Measurements from ENCODE around the gene SLC1A4. TPM values are rescaled to one million over a fixed set of nuclear protein-coding genes. Genes with fewer than 3 reads are reported as not detected.

SLC1A4 gene
- total and polyA plus RNA-seq, 2 of the 4 experiments (the other 2 are of a cell fraction) = 6.8 to 8.1 TPM

- peaks cover 3% of the 10 kb centered on the region for H3K27me3 ChIP-seq (ENCODE audit: control insufficient read depth, insufficient read depth, low read length)
- ChIA-PET CTCF (no interaction called here), POLR2A (ENCODE audit: unreplicated experiment) (no interaction called here)
- peaks cover 11% of the 10 kb centered on the region for H3K4me1 ChIP-seq (ENCODE audit: control insufficient read depth, insufficient read depth, low read length)
- H2BK5ac ChIP-seq (ENCODE audit: low read depth, low read length, poor library complexity, severe bottlenecking) = no peak overlapping the region
- H3K4me3 ChIP-seq (ENCODE audit: insufficient read depth, low read depth, low read length) = no peak overlapping the region
- no peak overlapping the region for H2AK9ac ChIP-seq (replicated peaks; ENCODE audit: low read depth, low read length, poor library complexity)
- H2AFZ ChIP-seq (replicated peaks; ENCODE audit: low read length, poor library complexity) = no peak overlapping the region
- no peak overlapping the region for H4K5ac ChIP-seq (ENCODE audit: low read depth, low read length)
- no peak overlapping the region for H3K27ac ChIP-seq (ENCODE audit: insufficient read depth, low read length)
- H2AK5ac ChIP-seq (ENCODE audit: low read depth, low read length) = no peak overlapping the region
- no peak overlapping the region for H3K56ac ChIP-seq (ENCODE audit: extremely low read depth, insufficient read depth, low read length)
- H4K8ac ChIP-seq (ENCODE audit: low read depth in 2 of 2, low read length in 2 of 2) = no peak overlapping the region
- ATAC-seq (ENCODE audit: low read depth) (no peak), DNase-seq (no peak)
- no peak overlapping the region for H3K14ac ChIP-seq (replicated peaks; ENCODE audit: low read depth, low read length)
- TF ChIP-seq RAD21 (IDR thresholded peaks at IDR 0.05; ENCODE audit: low read length) = no peak
- TF ChIP-seq MXI1 (IDR thresholded peaks at IDR 0.05; ENCODE audit: borderline replicate concordance, low read depth, low read length) = no peak
- TF ChIP-seq CTCF (conservative IDR thresholded peaks at IDR 0.05; ENCODE audit: low read depth, low read length) = no peak
- TF ChIP-seq MAFK (IDR thresholded peaks at IDR 0.05; ENCODE audit: low read depth, low read length) = no peak
- H4K20me1 ChIP-seq (ENCODE audit: insufficient read depth, low read length) = no peaks in the 10 kb centered on the region
- 95% methylated on average over 4 of the region's 13 CpGs; no CpG with 5 or more reads in 1 of the 2 experiments for WGBS, 2 experiments (ENCODE audit: extremely low coverage in 2 of 2, insufficient read length in 1 of 2)
- 0 out of 2 replicates have a peak, but pooled peaks cover 2% of the 10 kb centered on the region for H3K36me3 ChIP-seq (ENCODE audit: control insufficient read depth, insufficient read depth, low read length)
- in situ Hi-C loops (cut with MboI; ENCODE audit: low sequenced_read_pairs) = loop anchor here (25.0 kb wide), 1 partner anchor 690 kb away; no protein-coding TSS in a partner anchor
- no peak overlapping the region for H3K4me2 ChIP-seq (ENCODE audit: low read depth, low read length)
- no peaks in the 10 kb centered on the region for H3K79me1 ChIP-seq (ENCODE audit: low read depth in 1 of 2, low read length in 2 of 2)
- intact Hi-C loops (cut with micrococcal nuclease) = no loop called here
- BruUV-seq (replicated peaks) = no TSS peak
- H3K18ac ChIP-seq (ENCODE audit: low read depth, low read length) = no peak overlapping the region
- H2BK15ac ChIP-seq (ENCODE audit: low read depth, low read length) = no peak overlapping the region
- no peak overlapping the region for H2BK20ac ChIP-seq (ENCODE audit: low read depth, low read length)
- dilution Hi-C loops (cut with HindIII; ENCODE audit: low sequenced_read_pairs, unreplicated experiment) = no loop called here
- H3K9ac ChIP-seq (ENCODE audit: low read depth, low read length) = no peak overlapping the region
- no peak overlapping the region for H3K23ac ChIP-seq (ENCODE audit: low read depth, low read length)
- no peak overlapping the region; the same call in 1 of the 2 replicates for H4K91ac ChIP-seq (ENCODE audit: insufficient read depth, low read depth, low read length)
- H3K4ac ChIP-seq (ENCODE audit: low read depth, low read length) = no peak overlapping the region
- H2BK120ac ChIP-seq (ENCODE audit: low read depth, low read length) = no peak overlapping the region
- H3K9me3 ChIP-seq (ENCODE audit: control insufficient read depth, insufficient read depth, low read length) = no peaks in the 10 kb centered on the region
- H3K9me1 ChIP-seq (ENCODE audit: insufficient read depth, low read length) = peaks cover 10% of the 10 kb centered on the region; the same call in 1 of the 2 replicates
Observed at GRCh38 chr2:65026704-65027464, 37.7 kb downstream of the SLC1A4 start.

Measured in IMR-90 (cell line).